KMS-11 (cell line): ENCODE results near the gene KCNC1.

Experiments used
- H2AFZ ChIP-seq: fragments of 200-600 bp; sonication (generic); 2 replicates; pipeline ENCODE4 v1.6.1; 2016; ENCODE audit warnings: antibody characterized with exemption, mixed run types, low read depth
- H3K27ac ChIP-seq: fragments of 200-600 bp; sonication (generic); 2 replicates; pipeline ENCODE4 v1.6.1; 2016; ENCODE audit warnings: mild to moderate bottlenecking, mixed run types
- H3K27me3 ChIP-seq: fragments of 200-600 bp; sonication (generic); 2 replicates; pipeline ENCODE4 v1.6.1; 2017; ENCODE audit warnings: mild to moderate bottlenecking, low read depth, mixed run types, moderate library complexity; ENCODE audit not compliant: insufficient read depth
- H3K36me3 ChIP-seq: fragments of 200-600 bp; sonication (generic); 2 replicates; pipeline ENCODE4 v1.6.1; 2017; ENCODE audit warnings: mild to moderate bottlenecking, mixed run types; ENCODE audit not compliant: insufficient read depth
- H3K4me1 ChIP-seq: fragments of 200-600 bp; sonication (generic); 2 replicates; pipeline ENCODE4 v1.6.1; 2016; ENCODE audit warnings: mild to moderate bottlenecking, low read depth, mixed run types; ENCODE audit not compliant: poor library complexity, severe bottlenecking
- H3K4me2 ChIP-seq: fragments of 200-600 bp; sonication (generic); 2 replicates; pipeline ENCODE4 v1.7.0; 2016; ENCODE audit warnings: mild to moderate bottlenecking, mixed run types
- H3K4me3 ChIP-seq: fragments of 200-600 bp; sonication (generic); IDR thresholded peaks from 2 replicates; pipeline ENCODE4 v1.6.1; 2017; ENCODE audit warnings: low read depth, low read length, mixed read lengths; ENCODE audit not compliant: insufficient read depth
- H3K79me2 ChIP-seq: fragments of 200-600 bp; sonication (generic); 2 replicates; pipeline ENCODE4 v1.6.1; 2016; ENCODE audit warnings: low read depth, mixed run types; ENCODE audit not compliant: insufficient read depth
- H3K9ac ChIP-seq: fragments of 200-600 bp; sonication (generic); 2 replicates; pipeline ENCODE4 v1.6.1; 2016; ENCODE audit warnings: mild to moderate bottlenecking, mixed run types
- H4K20me1 ChIP-seq: fragments of 200-600 bp; sonication (generic); 2 replicates; pipeline ENCODE4 v1.6.1; 2016; ENCODE audit warnings: mild to moderate bottlenecking, mixed run types; ENCODE audit not compliant: insufficient read depth
- TF ChIP-seq, protein P1 (sequence below): fragments of 200-600 bp; sonication (generic); conservative IDR thresholded peaks from 2 replicates; pipeline ENCODE4 v1.6.1; 2017; ENCODE audit warnings: low read depth, mild to moderate bottlenecking, antibody characterized with exemption, low read length, moderate library complexity, mixed read lengths

Gene KCNC1

GRCh38 chr11:17812091-17812864 lies 77.7 kb downstream of the KCNC1 start:
- H3K27ac ChIP-seq, result no peak overlapping the region
- H3K4me1 ChIP-seq, result no peaks in the 10 kb centered on the region
- no peak overlapping the region for H2AFZ ChIP-seq
- H4K20me1 ChIP-seq, result no peaks in the 10 kb centered on the region
- no peaks in the 10 kb centered on the region for H3K27me3 ChIP-seq
- H3K4me2 ChIP-seq, result no peak overlapping the region
- TF ChIP-seq, protein P1, sequence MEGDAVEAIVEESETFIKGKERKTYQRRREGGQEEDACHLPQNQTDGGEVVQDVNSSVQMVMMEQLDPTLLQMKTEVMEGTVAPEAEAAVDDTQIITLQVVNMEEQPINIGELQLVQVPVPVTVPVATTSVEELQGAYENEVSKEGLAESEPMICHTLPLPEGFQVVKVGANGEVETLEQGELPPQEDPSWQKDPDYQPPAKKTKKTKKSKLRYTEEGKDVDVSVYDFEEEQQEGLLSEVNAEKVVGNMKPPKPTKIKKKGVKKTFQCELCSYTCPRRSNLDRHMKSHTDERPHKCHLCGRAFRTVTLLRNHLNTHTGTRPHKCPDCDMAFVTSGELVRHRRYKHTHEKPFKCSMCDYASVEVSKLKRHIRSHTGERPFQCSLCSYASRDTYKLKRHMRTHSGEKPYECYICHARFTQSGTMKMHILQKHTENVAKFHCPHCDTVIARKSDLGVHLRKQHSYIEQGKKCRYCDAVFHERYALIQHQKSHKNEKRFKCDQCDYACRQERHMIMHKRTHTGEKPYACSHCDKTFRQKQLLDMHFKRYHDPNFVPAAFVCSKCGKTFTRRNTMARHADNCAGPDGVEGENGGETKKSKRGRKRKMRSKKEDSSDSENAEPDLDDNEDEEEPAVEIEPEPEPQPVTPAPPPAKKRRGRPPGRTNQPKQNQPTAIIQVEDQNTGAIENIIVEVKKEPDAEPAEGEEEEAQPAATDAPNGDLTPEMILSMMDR, result no peak
- no peak overlapping the region for H3K9ac ChIP-seq
- H3K36me3 ChIP-seq, result no peaks in the 10 kb centered on the region
- H3K4me3 ChIP-seq, result no peak overlapping the region
- H3K79me2 ChIP-seq, result no peaks in the 10 kb centered on the region

DNA sequence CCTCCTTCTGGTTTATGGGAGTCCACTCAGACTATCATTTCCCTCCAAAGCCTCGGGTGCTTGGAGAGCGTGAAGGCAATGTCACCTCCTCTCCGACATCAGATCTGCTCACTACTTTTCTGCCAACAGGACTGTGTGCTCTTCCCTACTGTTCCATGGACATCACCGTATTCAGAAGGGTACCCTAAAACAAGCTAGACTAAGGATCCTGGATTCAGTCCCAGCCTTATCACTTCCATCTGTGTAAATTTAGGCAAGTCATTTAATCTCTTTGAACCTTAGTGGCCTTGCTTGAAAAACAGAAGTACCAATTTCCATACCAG lies 78.2 kb downstream of the KCNC1 start:
- no peaks in the 10 kb centered on the region for H4K20me1 ChIP-seq
- no peaks in the 10 kb centered on the region for H3K79me2 ChIP-seq
- no peaks in the 10 kb centered on the region for H3K4me1 ChIP-seq
- no peak overlapping the region for H3K4me2 ChIP-seq
- no peak overlapping the region for H3K4me3 ChIP-seq
- no peak overlapping the region for H3K27ac ChIP-seq
- H2AFZ ChIP-seq, result no peak overlapping the region
- H3K27me3 ChIP-seq, result no peaks in the 10 kb centered on the region
- no peaks in the 10 kb centered on the region for H3K36me3 ChIP-seq
- TF ChIP-seq, protein P1, result no peak
- H3K9ac ChIP-seq, result no peak overlapping the region

- Histone ChIP-seq H4K20me1 (no peaks in the 10 kb centered on the region), H3K4me2 (no peak overlapping the region)
- TF ChIP-seq, protein P1, result no peak
These were observed 78.9 kb downstream of the KCNC1 start for GRCh38 chr11:17813391-17814059.

GRCh38 chr11:17814546-17814945 lies 80.0 kb downstream of the KCNC1 start:
- H3K4me1 ChIP-seq, result no peaks in the 10 kb centered on the region
- no peaks in the 10 kb centered on the region for H3K79me2 ChIP-seq
- H3K27ac ChIP-seq, result no peak overlapping the region
- H3K27me3 ChIP-seq, result no peaks in the 10 kb centered on the region
- no peak overlapping the region for H3K9ac ChIP-seq
- H3K4me2 ChIP-seq, result no peak overlapping the region
- TF ChIP-seq, protein P1, result no peak
- H3K4me3 ChIP-seq, result no peak overlapping the region
- no peaks in the 10 kb centered on the region for H4K20me1 ChIP-seq
- H2AFZ ChIP-seq, result no peak overlapping the region
- H3K36me3 ChIP-seq, result no peaks in the 10 kb centered on the region

More at GRCh38 chr11:17813391-17814059, 78.9 kb downstream of the KCNC1 start:
- no peak overlapping the region for H3K27ac ChIP-seq
- no peak overlapping the region for H3K9ac ChIP-seq
- H3K4me1 ChIP-seq, result no peaks in the 10 kb centered on the region
- no peaks in the 10 kb centered on the region for H3K79me2 ChIP-seq
- no peak overlapping the region for H2AFZ ChIP-seq
- no peak overlapping the region for H3K4me3 ChIP-seq
- no peaks in the 10 kb centered on the region for H3K27me3 ChIP-seq
- H3K36me3 ChIP-seq, result no peaks in the 10 kb centered on the region
